HG03558 (cell line): ENCODE data around the gene CALHM3.
"Not testable (repeated sequence)": the region's sequence is repeated elsewhere in the genome, so short reads cannot be mapped to it uniquely, and the experiment has no call there.

Experiments used
- ATAC-seq: cut with Tn5 transposase; IDR thresholded peaks from one replicate; pipeline ENCODE4 v1.9.1; 2021; ENCODE audit warnings: moderate number of reproducible peaks; ENCODE audit not compliant: unreplicated experiment; ENCODE audit errors: extremely low read depth

The CALHM3 gene, protein sequence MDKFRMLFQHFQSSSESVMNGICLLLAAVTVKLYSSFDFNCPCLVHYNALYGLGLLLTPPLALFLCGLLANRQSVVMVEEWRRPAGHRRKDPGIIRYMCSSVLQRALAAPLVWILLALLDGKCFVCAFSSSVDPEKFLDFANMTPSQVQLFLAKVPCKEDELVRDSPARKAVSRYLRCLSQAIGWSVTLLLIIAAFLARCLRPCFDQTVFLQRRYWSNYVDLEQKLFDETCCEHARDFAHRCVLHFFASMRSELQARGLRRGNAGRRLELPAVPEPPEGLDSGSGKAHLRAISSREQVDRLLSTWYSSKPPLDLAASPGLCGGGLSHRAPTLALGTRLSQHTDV

DNA sequence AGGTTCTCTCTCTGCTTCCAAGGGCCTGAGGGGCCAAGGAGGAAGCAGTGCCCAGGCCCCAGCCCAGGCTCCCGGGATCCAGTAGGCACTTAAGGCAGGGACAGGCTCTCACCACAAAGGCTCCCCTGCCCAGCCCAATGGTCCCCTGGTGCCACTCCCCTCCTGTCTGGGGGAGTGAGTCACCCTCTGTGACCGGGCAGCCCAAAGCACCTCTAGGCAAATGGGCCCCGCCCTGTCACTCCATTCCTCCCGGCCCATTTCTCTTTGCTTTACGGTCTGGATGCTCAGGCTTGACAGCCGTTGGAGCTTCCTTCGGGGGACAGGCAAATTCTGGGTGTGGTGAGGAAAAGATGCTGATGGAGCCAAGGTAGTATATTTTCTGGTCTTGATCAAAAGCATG is at the start of gene CALHM3:
Gene CALHM3, minus strand, starts transcription at position 106 of the 400 bp plus-strand sequence. CDS start 208 bp downstream, outside the sequence.
- no peak for ATAC-seq

DNA sequence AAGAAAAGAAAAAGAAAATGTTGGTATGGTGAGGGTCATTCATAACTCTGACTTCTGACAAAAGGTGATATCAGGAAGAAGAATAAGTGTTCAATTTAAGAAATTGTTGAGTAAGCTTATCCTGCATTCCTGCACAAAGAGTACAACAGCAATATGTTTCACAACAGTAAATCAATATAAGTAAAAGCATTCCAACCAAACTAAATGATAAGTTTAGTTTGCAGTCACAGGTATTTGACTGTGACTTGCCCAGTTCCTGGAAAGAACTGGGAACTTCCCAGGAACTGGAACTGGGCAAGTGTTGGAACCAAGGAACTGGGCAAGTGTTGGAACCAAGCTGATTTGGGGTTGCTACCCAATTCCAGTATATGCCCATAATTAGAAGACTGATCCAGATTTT is 49.5 kb upstream of the CALHM3 start:
- ATAC-seq = no peak

DNA sequence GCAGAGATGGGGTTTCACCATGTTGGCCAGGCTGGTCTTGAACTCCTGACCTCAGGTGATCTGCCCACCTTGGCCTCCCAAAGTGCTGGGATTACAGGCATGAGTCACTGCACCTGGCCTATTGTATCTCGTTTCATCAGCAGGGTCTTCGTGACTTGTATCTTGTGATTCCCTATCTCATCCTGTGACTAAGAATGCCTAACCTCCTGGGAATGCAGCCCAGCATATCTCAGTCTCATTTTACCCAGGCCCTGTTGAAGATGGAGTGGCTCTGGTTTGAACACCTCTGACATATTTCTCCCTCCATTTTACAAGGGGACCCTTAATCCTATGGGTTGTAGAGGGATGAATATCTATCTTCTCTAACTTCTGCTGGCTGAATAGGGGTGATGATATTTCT is 48.4 kb upstream of the CALHM3 start:
- ATAC-seq = not testable (repeated sequence)

DNA sequence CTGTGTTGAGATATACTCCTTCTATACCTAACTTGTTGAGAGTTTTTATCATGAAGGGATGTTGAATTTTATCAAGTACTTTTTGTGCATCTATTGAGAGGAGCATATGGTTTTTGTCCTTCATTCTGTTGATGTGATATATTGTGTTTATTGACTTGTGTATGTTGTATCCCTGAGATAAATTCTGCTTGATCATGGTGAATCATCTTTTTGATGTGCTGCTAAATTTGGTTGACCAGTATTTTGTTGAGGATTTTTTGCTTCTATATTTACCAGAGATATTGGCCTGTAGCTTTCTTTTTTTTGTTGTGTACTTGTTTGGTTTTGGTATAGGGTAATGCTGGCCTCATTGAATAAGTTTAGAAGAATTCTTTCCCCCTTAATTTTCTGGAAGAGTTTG is 46.9 kb upstream of the CALHM3 start:
- no peak for ATAC-seq

DNA sequence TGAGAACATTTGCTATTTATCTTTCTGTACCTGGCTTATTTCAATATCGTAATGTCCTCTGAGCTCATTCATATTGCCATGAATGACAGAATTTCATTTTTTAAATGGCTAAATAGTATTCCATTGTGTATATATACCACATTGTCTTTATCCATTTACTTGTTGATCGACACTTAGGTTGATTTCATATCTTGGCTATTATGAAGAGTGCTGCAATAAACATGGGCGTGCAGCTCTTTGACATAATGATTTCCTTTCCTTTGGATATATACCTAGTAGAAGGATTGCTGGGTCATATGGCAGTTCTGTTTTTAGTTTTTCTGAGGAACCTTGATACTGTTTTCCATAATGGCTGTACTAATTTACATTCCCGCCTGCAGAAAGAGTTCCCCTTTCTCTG is 44.6 kb upstream of the CALHM3 start:
- ATAC-seq = no peak

DNA sequence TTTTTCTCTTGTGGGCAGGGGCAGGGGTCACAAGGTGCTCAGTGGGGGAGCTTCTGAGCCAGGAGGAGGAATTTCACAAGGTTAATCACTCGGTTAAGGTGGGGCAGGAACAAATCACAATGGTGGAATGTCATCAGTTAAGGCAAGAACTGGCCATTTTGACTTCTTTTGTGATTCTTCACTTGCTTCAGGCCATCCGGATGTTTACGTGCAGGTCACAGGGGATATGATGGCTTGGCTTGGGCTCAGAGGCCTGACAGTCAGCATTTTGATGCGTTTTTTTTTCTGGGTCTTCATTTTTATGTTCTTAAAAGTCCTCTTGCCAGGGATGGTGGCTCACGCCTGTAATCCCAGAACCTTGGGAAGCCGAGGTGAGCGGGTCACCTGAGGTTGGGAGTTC is 43.0 kb upstream of the CALHM3 start:
- ATAC-seq = not testable (repeated sequence)

DNA sequence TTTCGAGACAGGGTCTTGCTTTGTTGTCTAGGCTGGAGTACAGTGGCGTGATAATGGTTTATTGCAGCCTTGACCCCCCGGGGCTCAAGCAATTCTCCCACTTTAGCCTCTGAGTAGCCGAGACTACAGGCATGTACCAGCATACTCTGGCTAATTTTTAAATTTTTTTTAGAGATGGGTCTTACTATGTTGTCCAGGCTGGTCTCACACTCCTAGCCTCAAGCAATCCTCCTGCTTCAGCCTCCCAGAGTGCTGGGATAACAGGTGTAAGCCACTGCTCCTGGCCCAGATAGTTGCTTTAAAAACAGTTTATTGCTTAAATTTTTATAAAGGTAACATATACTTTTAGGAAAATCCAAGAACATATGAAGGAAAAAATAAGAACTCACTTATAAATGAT is 40.8 kb upstream of the CALHM3 start:
- no peak for ATAC-seq

DNA sequence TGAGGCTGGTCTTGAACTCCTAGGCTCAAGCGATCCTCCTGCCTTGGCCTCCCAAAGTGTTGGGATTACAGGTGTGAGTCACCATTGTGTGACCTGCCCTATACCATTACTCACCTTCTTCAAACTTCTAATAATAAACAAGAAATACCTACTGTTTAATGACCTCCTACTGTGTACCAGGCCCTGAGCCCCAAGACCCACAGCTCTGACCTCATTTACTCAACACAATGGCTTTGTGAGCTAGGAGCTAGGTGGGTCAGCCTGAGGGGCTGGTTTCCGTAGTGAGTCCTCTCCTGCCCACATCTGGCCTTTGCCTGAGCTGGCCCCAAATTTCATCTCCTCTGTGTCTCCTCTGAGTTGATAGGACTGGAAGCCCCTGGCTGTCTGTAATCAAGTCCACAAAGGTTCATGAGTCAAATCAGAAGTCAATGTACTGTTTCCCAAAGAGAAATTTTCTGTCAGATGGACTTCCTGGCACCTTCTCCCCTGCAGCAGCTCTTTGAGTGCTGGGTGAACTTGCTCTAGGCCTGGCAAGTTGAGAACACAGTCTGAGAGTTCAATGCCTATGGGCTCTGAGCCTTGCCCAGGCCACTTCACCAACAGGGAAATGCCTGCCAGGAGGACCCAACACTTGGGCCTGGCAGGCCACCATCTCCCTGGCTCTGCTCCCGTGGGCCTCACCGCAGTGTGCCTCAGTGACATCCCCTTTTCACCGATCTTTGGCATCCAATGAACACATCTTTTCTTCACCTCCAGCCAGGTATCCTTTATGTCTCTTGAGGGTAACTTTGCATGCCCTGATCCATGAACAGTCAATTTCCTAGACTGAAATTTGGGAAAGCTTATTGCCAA is 38.4 kb upstream of the CALHM3 start:
- no peak for ATAC-seq

DNA sequence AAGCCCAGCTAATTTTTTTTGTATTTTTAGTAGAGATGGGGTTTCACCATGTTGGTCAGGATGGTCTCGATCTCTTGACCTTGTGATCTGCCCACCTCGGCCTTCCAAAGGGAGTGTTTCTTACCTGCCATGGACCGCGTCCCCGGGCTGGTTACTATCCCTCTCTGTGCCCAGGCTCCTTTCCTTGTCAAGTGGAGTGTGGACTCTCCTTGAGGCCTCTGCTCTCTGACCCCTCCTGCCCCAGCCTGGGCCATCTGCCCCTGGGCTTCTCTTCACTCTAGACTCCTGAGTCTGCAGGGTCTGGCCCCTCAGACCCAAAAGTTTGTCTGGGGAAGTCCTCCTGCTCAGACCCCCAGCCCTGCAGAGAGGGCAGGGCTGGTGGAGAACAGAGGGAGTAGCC is 35.2 kb upstream of the CALHM3 start:
- ATAC-seq = no peak

DNA sequence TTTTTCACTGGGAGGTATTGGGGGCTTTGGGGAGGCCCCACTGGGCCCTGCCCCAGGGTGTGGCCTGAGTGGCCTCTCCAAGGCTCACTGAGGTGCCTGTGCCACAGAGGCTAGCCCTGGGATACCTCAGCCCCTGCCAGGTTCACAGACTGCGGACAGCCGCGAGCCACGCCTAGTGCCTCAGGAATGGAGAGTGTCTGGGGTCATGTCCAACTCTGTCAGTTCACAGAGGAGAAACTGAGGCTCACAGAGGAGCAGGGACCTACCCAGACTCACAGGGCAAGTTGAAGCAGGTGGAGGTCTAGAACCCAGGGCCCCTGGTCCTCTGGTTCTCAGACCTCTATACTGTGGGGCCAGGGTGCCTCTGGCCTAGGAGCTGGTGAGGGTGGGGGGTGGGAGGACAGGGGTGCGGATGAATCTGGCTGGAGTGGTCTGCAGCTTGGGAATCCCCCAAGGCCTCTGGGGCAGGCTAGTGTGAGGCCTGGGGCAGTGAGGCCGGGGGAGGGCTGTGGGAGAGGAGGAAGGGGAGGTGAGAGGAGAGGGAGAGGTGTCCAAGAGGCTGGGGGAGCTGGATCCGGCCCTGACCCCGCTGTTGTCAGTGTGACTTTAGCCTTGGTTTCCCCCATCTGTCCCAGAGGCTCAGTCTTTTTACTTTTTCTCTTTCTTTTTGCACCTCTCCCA is 34.5 kb upstream of the CALHM3 start:
- no peak for ATAC-seq

DNA sequence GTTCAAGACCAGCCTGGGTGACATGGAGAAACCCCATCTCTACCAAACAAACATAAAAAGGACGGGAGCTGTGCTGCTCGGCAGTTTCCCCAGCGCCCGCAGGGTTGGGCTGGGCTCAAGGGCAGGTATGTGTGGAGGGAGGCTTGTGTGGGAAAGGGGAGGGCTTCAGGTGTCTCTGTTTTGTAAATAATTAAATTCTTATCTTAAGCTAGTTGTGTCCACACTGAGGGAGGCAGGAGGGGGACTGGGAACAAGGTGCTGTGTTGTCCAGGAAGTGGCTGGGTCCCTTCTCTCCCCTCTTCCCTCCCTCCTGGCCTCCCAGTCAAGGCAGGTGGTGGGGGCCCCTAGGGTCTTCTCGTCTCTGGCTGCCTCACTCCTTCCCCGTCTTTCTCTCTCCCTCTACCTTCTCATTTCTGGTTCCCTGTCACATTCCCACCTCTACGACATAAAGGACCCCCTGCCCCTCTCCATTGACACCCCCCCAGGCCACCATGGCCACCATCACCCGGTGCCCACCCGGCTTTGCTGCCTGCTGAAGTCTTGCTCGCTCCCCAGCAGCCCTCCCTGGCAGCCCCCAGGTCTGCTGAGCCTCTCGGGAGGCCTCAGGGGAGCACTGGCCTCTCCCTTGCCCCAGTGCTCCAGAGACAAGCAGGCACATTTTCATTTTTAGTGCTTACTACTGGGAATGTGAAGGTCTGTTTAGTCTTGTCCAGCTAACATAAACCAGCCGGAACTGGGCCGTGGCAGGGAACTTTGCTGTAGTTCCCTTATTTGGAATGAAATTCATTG is 33.7 kb upstream of the CALHM3 start:
- ATAC-seq = no peak

DNA sequence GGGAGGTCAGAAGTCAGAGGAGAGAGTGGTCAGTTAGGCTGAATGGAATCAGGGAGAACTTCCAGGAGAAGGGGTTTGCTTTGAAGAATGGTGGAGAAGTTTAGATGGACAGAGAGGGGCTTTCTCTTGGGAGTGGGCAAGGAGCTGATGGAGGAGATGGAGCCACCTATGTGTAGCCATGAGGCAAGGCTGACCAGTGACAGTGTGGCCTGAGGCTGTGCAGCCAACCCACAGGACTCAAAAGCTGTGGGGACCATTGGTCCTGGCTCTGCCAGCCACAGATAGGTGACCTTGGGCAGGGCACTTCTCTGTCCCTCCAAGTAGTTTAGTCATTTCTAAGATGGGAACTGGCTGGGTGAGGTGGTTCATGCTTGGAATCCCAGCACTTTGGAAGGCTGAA is 33.1 kb upstream of the CALHM3 start:
- no peak for ATAC-seq

DNA sequence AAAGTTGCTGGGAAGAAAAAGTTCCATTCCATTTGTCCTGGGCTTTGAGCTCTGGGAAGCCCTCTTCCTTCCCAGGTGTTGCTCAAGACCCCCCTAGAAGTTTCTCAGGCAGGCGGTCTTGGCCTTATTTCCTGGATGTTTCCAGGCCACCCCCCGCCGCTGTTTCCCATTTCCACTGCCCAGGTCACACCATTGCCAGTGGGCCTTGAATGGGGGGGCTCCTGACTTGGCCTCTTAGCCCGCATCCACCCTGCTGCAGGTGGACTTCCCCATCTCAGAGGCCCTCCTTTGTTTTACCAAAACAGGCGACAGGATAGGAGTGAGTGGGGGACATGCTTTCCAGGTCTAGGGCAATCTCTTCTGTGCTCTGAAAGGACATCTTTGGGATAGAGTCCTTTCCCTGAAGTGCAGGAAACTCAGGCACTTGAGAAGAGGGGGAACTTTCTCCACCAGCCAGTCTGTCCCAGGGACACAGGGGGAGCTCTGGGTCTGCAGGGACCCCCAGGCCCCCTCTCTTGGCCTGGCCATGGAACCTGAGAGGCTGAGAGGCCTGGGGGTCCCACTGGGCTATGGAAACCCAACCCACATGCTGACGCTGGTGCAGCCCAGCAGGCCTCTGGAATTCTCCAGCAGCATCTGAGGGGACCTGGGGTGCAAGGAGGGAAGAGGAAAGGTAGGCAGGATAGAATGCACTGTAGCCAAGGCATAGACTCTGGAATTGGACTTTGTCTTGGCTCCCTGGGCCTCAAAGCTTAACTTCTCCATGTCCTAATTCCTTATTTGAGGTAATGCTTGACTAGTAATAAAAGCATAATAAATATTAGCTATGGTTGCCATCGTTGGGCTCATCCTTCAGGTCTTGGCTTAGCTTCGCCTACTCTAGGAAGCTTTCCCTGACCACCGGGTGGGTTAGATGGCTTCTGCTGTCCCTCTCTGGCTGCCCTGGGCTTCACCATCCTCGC is 32.0 kb upstream of the CALHM3 start:
- no peak for ATAC-seq

DNA sequence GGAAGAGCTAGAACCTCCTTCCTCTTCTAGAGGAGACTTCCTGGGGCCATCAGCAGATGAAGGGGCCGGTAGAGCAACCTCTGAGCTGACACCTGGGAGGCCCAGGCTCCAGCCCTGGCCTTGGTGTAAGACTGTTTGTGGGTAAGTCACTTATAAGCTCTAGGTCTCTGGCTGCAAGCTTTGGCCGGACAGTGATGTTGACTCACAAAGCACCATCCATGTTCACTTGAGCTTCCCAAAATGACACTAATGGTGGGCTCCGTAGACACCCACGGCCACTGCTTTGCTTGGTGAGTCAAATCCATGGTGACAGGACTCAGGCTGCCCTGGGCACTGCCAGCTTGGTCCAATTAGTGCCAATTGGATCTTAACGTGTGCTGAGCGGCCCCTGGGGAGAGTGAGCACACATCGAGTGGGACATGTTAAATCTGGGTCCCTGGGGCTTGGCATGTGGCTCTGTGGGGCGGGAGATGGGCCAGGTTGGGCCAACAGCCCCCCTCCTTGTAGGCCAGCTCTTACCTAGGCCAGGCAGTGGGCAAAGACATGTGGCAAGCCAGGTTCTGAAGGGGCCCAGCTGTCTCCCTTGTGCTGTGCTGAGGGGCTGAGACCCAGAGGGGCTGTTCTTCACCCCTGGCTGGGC is 31.1 kb upstream of the CALHM3 start:
- no peak for ATAC-seq

DNA sequence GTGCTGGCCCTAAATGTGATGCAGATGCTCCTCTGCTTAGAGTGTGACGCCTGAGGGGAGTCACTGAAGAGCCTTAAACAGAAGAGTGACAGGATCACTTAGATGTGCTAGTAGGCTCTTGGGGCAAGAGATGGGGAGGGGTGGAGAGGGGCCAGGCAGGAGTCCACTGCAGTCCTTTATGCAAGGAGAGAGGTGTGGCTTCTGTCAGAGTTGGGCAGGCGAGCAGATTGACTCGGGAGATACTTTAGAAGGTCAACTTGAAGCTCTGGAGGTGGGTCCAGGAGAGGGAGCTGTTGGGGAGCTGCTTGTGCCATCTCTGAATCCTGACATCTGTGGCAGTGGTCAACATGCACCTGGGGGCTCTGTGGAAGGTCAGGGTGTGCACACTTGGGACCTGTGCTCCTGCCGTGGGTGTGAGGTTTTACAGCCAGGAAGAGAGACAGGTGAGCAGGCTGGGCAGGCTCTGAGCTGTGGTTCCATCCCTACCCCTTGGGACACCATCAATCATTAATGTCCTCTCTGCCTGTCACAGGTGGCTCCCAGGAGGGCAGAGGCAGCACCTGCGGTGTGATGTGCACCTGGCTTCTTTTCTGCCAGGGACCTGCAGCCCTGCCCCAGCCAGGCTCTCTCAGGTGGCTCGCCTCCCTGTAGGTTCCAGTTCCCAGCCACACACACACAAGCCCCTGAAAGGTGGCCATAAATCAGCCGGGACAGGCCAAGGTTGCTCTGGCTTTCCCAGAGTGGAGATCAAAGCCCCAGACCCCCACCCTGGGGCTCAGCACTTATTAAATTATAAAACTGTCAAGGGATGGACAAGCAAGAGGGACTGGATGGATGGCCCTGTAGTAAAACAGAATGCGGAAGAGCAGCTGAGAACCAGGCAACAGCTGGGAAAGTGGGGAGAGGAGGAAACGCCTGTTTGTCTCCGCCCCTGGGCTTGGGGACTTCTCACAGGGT is 28.5 kb upstream of the CALHM3 start:
- ATAC-seq = no peak

DNA sequence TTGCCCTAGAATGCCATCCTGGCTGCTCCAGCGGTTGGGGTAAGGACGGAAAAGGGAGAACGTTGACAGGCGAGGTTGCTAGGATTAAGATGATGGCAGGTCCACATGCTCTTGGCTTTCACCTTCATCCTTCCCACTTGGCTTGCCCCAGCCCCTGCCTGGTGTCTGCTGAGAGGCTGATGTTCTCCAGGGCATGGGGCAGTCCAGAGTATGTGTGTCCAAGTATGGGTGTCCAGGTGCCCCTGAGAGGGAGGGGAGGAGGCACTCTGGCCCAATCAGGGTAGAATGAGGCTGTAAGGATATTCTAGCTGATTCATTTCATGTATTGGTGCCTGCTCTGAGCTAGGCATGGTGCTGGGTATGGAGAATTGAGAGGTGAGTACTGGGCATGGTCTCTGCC is 27.0 kb upstream of the CALHM3 start:
- ATAC-seq = no peak

DNA sequence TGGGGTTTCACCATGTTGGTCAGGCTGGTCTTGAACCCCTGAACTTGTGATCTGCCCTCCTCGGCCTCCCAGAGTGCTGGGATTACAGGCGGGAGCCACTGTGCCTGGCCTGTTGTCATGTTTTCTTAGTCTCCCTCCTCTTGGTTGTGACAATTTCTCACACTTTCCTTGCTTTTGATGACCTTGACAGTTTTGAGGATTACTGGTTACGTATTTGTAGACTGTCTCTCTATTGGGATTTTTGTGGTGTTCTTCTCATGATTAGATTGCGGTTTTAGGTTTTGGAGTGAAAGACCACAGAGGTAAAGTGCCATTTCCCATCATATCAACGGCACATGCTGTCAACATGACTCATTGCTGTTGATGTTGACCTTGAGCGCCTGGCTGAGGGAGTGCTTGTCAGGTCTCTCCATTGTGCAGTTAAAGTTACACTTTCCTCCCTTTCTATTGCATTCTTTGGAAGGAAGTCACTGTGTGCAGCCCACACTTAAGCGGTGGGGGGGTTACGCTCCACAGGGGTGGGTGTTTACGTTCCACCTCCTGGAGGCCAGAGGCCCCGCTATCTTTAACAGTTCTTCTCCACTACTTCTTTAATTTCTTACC is 25.2 kb upstream of the CALHM3 start:
- no peak for ATAC-seq
